Astrocyte of the spinal cord (primary cell): Measurements from ENCODE around the gene SARS2.

Experiments
- DNase-seq: peaks from one replicate; pipeline ENCODE4 v3.0.0; 2011; ENCODE audit warnings: low read depth, low spot score
- H3K4me3 ChIP-seq: 2 replicates; pipeline ENCODE4 v1.5.1; 2011; ENCODE audit warnings: low read depth, mild to moderate bottlenecking, low read length, moderate library complexity
- in situ Hi-C: cut with HindIII; loops from 2 replicates; pipeline ENCODE4 v1.10.0; 2017; ENCODE audit warnings: low sequenced_read_pairs
- TF ChIP-seq, protein P1 (sequence below): IDR thresholded peaks from 2 replicates; pipeline ENCODE4 v1.5.1; 2012; ENCODE audit warnings: low read depth, mild to moderate bottlenecking, low read length, inconsistent platforms

The SARS2 gene

DNA sequence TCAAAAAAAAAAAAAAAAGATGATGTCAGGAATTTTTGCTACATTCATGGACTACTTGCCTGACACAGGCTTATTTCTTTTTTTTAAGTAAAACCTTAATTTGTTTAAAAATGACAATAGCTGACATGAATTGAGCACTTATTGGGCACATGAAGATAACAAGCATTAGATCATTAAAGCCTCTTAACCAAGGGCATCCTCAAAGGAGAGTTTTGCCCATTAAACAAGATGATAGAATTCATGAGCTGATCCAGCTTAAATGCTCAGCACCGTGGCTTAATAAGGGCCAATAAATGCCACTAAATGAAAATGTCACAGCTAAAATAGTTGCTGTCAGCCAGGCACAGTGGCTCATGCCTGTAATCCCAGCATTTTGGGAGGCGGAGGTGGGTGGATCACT, 25.7 kb upstream of the SARS2 start:
- TF ChIP-seq, protein P1, sequence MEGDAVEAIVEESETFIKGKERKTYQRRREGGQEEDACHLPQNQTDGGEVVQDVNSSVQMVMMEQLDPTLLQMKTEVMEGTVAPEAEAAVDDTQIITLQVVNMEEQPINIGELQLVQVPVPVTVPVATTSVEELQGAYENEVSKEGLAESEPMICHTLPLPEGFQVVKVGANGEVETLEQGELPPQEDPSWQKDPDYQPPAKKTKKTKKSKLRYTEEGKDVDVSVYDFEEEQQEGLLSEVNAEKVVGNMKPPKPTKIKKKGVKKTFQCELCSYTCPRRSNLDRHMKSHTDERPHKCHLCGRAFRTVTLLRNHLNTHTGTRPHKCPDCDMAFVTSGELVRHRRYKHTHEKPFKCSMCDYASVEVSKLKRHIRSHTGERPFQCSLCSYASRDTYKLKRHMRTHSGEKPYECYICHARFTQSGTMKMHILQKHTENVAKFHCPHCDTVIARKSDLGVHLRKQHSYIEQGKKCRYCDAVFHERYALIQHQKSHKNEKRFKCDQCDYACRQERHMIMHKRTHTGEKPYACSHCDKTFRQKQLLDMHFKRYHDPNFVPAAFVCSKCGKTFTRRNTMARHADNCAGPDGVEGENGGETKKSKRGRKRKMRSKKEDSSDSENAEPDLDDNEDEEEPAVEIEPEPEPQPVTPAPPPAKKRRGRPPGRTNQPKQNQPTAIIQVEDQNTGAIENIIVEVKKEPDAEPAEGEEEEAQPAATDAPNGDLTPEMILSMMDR: no peak
- H3K4me3 ChIP-seq: no peak overlapping the region
- in situ Hi-C loops: no loop called here
- no peak for DNase-seq

DNA sequence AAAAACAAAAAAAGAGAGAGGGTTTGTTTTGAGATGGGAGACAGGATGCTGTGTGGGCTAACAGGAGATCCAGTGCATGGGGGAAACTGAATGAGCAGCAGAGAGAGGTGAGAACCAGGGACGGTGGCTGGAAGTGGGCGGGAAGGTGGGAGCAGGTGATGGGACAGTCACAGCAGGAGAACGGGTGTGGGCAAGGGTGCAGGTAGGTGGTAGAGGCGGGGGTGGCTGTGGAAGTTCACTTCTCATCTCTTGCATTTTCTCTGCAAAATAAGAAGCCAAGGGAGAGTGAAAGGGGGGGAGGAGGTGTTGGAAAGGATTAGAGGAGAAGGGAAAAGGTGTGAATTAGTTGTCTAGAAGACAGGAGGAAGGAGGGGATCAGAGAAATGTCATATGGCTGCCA, 23.1 kb upstream of the SARS2 start:
- no peak for DNase-seq
- in situ Hi-C loops: no loop called here
- TF ChIP-seq, protein P1: no peak
- H3K4me3 ChIP-seq: no peak overlapping the region

DNA sequence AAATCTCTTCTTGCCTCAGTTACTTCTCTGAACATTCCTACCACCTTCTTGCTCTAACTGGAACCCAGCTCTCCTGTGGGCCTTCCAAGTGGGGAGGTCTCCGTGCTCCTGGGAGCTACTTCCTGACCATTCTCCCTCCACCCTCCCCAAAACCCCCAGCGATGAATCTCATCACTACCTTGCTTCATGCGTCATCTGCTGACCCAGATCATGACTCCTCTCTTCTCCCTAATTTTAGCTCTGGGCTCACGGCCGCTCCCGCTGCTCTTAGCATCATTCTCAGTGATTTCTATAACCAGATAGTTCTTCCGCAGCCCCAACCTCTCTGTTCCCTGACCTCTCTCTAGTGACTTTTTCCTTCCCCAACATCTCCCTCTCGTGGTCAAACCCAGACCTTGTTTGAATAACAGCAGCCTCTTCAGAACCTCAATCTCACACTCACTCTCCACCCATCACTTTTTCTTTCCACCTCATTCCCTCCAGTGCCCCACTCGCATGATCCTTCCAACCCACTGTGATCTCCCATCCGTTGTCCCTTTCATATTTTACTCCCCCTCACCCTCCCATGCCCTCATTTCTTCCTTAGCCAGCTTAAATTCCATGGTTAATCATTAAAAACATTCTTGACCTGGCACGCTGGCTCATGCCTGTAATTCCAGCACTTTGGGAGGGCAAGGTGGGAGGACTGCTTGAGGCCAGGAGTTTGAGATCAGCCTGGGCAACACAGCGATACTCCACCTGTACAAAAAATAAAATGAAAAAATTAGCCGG, 22.0 kb upstream of the SARS2 start:
- H3K4me3 ChIP-seq: no peak overlapping the region
- no peak for DNase-seq
- TF ChIP-seq, protein P1: peak; percentile 45
- in situ Hi-C loops: no loop called here

DNA sequence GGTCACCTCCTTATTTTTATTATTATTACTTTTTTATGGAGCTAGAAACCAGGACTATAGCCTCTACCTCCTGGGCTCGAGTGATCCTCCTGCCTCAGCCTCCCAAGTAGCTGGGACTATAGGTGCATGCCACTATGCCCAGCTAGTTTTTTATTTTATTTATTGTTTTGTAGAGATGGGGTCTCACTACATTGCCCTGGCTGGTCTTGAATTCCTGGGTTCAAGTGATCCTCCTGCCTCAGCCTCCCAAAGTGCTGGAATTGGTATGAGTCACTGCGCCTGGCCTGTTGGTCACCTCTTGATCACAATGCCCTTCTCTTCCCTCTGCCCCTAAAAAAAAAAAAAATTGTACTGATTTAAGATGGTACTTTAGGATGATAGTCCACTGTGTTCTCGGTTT, 20.6 kb upstream of the SARS2 start:
- no peak for DNase-seq
- no peak overlapping the region for H3K4me3 ChIP-seq
- in situ Hi-C loops: no loop called here
- TF ChIP-seq, protein P1: no peak

DNA sequence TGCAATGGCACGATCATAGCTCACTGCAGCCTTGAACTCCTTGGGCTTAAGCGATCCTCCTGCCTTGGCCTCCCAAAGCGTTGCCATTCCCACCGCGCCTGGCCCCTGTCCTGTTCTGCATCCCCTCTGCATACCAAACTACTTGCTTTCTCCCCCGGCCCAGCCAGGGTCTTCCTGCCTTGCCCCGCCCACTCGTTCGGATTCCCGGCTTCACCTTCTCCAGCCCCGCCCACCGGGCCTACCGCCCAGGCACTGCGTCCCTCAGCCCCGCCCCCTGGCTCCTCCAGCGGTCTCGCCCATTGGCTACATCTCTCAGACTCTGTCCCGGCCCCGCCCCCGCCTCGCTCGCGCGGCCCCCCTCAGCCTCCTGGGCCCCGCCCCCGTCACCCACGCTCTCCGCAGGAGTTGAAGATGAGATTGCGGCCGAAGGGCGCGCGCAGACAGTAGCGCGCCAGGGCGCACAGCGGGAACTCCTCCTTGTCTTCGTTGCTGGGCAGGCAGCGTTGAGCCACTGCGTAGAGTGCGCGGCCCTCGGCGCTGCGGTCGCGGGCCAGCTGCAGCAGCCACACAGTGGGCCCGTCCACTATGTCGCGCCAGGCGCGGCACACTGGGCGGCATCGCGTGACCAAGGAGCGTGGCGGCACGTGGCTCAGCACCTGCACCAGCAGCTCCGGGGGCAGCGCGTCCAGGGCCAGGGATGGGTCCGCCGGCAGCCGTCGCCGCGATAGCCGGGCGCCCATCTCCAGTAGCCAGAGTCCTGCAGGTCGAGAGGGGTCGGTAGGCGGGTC, 19.2 kb upstream of the SARS2 start:
- DNase-seq: peak; percentile 82
- H3K4me3 ChIP-seq: peak overlapping the region; percentile 33
- TF ChIP-seq, protein P1: no peak
- in situ Hi-C loops: no loop called here

DNA sequence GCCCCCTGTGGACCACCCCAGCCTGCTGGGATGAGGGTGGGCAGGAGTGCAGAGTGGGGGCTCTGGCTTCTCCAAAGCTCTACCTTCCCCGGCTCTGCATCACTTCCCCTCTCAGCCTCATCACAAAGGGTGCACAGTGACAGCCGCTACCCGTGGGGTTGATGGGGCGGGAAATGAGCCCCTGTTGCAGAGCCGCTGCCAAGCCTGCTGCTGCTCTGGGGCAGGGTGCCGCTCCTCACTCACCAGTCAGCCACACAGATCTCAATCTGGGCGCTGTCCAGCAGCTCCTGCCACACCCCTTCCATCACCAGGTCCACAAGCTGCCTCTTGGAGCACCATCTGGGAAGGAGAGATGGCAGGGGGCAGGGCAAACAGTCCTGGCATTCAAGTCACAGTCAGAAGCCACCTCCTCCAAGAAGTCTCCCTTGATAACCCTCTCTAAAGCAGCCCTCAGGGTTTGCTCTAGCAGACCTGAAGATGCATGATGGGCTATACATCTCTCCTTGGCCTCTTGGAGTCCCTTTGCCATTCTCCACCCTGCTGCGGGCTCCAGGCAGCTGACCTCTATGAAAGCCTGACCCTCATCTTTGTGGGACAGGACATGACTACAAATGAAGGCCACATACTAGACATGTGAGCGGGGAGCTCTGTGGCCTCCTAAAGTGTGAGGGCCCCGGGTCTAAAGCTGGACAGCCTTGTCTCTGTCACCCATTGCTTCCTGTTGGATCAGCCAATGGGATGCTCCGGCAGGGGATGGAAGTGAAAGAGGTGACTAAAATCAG, 15.9 kb upstream of the SARS2 start:
- no peak overlapping the region for H3K4me3 ChIP-seq
- DNase-seq: no peak
- TF ChIP-seq, protein P1: no peak
- in situ Hi-C loops: no loop called here
